LNCAP (cell line): ENCODE results near the gene PUS7.

Experiments used
- CTCF ChIP-seq: fragments of 450-650 bp; IDR thresholded peaks from 2 replicates; pipeline ENCODE4 v1.5.1; 2017; ENCODE audit warnings: mild to moderate bottlenecking

Gene PUS7

GRCh38 chr7:105426606-105427146, 95.4 kb downstream of the PUS7 start:
- TF ChIP-seq CTCF, result no peak

GRCh38 chr7:105423987-105424386, 98.1 kb downstream of the PUS7 start:
- no peak for TF ChIP-seq CTCF

GRCh38 chr7:105413887-105414437, 108.1 kb downstream of the PUS7 start:
- TF ChIP-seq CTCF, result no peak

GRCh38 chr7:105408791-105409410, 113.2 kb downstream of the PUS7 start:
- TF ChIP-seq CTCF, result no peak
